HEK293T (cell line): ENCODE results near the gene CELF2.

Experiments
- ARNT ChIP-seq: fragments of 450-650 bp; IDR thresholded peaks from 2 replicates; pipeline ENCODE4 v1.6.1; 2017; ENCODE audit warnings: mild to moderate bottlenecking
- ELF4 ChIP-seq: fragments of 450-650 bp; IDR thresholded peaks from 2 replicates; pipeline ENCODE4 v1.6.1; 2017; ENCODE audit warnings: antibody characterized with exemption
- FOXA1 ChIP-seq: fragments of 450-650 bp; IDR thresholded peaks from 2 replicates; pipeline ENCODE4 v1.6.1; 2016; ENCODE audit warnings: mild to moderate bottlenecking
- FOXK2 ChIP-seq: fragments of 450-650 bp; IDR thresholded peaks from 2 replicates; pipeline ENCODE4 v1.6.1; 2016; ENCODE audit warnings: mild to moderate bottlenecking
- HDGF ChIP-seq: fragments of 450-650 bp; IDR thresholded peaks from 2 replicates; pipeline ENCODE4 v1.6.1; 2017; ENCODE audit warnings: antibody characterized with exemption, borderline replicate concordance
- NFRKB ChIP-seq: fragments of 450-650 bp; IDR thresholded peaks from 2 replicates; pipeline ENCODE4 v1.6.1; 2016; ENCODE audit warnings: mild to moderate bottlenecking, moderate library complexity
- PKNOX1 ChIP-seq: fragments of 450-650 bp; IDR thresholded peaks from 2 replicates; pipeline ENCODE4 v1.6.1; 2016
- SUZ12 ChIP-seq: fragments of 450-650 bp; IDR thresholded peaks from 2 replicates; pipeline ENCODE4 v1.6.1; 2016; ENCODE audit warnings: mild to moderate bottlenecking
- TARDBP ChIP-seq: fragments of 450-650 bp; IDR thresholded peaks from 2 replicates; pipeline ENCODE4 v1.6.1; 2016
- ZNF384 ChIP-seq: fragments of 450-650 bp; IDR thresholded peaks from 2 replicates; pipeline ENCODE4 v1.6.1; 2016

GRCh38 chr10:11229893-11230292 is 212.2 kb downstream of the CELF2 start:
- TF ChIP-seq HDGF, result no peak
- no peak for TF ChIP-seq TARDBP
- TF ChIP-seq NFRKB, result no peak
- no peak for TF ChIP-seq FOXK2
- no peak for TF ChIP-seq ELF4
- TF ChIP-seq FOXA1, result no peak
- TF ChIP-seq PKNOX1, result no peak
- no peak for TF ChIP-seq ZNF384
- TF ChIP-seq ARNT, result no peak
- TF ChIP-seq SUZ12, result no peak
